T-helper 22 cell (primary cell): ENCODE results near the gene GH1.
"Not testable (repeated sequence)": the region's sequence is repeated elsewhere in the genome, so short reads cannot be mapped to it uniquely, and the experiment has no call there.

Source experiments
- DNase-seq: peaks from one replicate; pipeline ENCODE4 v3.0.0-alpha.2; 2020; ENCODE audit warnings: low read depth

The GH1 gene

DNA sequence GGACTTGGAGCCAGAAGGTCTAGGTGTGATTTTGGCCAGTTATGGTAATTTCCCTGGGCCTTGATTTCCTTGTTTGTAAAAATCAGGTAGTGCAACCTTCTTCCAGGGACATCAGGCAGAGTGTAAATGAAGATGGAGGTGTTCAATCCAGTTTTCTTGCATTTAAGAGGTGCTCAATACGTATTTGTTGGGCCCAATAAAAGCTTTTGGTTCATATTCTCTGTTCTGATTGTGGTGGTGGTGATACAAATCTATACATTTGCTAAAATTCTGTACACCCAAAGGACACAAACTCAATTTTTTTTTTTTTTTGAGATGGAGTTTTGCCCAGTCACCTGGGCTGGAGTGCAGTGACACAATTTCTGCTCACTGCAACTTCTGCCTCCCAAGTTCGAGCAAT is 7.5 kb upstream of the GH1 start:
- no peak for DNase-seq

GRCh38 chr17:63925615-63926014 is 7.0 kb upstream of the GH1 start:
- no peak for DNase-seq

DNA sequence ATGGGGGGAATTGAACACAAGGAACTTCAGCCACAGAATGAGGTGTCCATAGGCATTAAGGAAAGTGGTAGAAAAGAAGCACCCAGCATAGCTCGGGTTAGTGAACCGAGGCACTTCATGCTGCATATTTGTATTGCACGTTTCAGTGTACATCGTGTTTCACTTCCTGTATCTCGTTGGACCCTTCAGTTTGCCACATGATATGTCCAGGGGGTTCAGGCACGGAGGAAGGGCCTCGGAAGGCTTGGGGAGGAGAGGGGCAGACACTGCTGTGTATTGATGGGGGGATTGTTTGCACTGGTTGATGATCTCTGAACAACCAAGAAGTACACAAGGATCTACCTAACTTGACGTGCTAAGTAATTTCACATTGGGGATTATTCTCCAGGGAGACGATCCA is 3.8 kb upstream of the GH1 start:
- not testable (repeated sequence) for DNase-seq

DNA sequence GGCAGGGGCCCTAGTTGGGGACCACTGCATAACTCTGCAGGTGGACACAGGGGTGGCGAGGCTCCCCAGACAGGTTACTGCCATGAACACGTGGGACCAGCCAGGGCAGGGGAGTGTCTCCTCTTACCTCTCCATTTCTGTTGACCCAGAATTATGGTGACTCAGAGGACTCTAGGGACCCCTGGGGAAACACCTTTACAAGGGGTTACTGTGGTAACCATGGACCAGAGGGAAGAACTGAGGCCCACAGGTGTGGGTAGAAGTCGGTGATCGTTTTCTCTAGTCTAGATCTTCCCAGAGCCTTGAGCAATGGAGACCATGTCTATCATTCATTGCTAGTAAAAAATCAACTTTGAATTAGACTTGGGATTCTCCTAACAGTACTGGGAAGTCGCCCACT is 2.1 kb upstream of the GH1 start:
- not testable (repeated sequence) for DNase-seq

- not testable (repeated sequence) for DNase-seq
Observed at GRCh38 chr17:63920050-63920449, 1.4 kb upstream of the GH1 start.

- peak; percentile 35 for DNase-seq
Observed at GRCh38 chr17:63919311-63919723, 678 bp upstream of the GH1 start.

GRCh38 chr17:63918305-63918704 is 334 bp downstream of the GH1 start:
- no peak for DNase-seq

- no peak for DNase-seq
Observed at GRCh38 chr17:63917646-63918045, 993 bp downstream of the GH1 start.

DNA sequence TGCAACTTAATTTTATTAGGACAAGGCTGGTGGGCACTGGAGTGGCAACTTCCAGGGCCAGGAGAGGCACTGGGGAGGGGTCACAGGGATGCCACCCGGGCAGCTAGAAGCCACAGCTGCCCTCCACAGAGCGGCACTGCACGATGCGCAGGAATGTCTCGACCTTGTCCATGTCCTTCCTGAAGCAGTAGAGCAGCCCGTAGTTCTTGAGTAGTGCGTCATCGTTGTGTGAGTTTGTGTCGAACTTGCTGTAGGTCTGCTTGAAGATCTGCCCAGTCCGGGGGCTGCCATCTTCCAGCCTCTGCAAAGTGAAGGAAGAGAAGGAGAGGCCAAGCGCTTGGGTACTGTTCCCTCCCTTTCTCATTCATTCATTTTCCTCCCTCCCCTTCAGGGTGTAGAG is 1.4 kb downstream of the GH1 start:
- not testable (repeated sequence) for DNase-seq

GRCh38 chr17:63916566-63917185 is 2.0 kb downstream of the GH1 start:
- DNase-seq = no peak

DNA sequence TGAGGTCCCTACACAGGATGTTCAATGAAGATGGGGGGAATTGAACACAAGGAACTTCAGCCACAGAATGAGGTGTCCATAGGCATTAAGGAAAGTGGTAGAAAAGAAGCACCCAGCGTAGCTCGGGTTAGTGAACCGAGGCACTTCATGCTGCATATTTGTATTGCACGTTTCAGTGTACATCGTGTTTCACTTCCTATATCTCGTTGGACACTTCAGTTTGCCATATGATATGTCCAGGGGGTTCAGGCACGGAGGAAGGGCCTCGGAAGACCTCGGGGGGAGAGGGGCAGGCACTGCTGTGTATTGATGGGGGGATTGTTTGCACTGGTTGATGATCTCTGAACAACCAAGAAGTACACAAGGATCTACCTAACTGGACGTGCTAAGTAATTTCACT is 2.9 kb downstream of the GH1 start:
- DNase-seq = not testable (repeated sequence)

- DNase-seq = no peak
Observed at GRCh38 chr17:63914471-63914870, 4.2 kb downstream of the GH1 start.

- DNase-seq = peak; percentile 12
Observed at GRCh38 chr17:63911657-63912100, 7.0 kb downstream of the GH1 start.

- DNase-seq = no peak
Observed at GRCh38 chr17:63911041-63911635, 7.5 kb downstream of the GH1 start, which contains the start of gene CSHL1. Gene CSHL1 (minus strand): TSS chr17:63911258. CDS start chr17:63911196, 62 bp downstream.

- DNase-seq = no peak
Observed at GRCh38 chr17:63910096-63910495, 8.5 kb downstream of the GH1 start.

- DNase-seq = not testable (repeated sequence)
Observed at GRCh38 chr17:63909586-63909985, 9.1 kb downstream of the GH1 start.

GRCh38 chr17:63907161-63907778 is 11.4 kb downstream of the GH1 start:
- not testable (repeated sequence) for DNase-seq

DNA sequence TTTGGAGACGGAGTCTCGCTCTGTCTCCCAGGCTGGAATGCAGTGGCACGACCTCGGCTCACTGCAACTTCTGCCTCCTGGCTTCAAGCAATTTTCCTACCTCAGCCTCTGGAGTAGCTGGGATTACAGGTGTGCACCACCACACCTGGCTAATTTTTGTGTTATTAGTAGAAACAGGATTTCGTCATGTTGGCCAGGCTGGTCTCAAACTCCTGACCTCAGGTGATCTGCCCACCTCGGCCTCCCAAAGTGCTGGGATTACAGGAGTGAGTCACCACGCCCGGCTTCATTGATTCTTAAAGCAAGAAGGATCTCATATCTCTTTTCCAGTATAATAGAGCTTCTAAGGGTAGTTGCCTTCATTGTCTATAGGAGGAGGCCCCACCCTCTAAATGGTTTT is 13.8 kb downstream of the GH1 start:
- not testable (repeated sequence) for DNase-seq

- DNase-seq = not testable (repeated sequence)
Observed at GRCh38 chr17:63903787-63904201, 14.8 kb downstream of the GH1 start.

- not testable (repeated sequence) for DNase-seq
Observed at GRCh38 chr17:63901971-63902370, 16.7 kb downstream of the GH1 start.

GRCh38 chr17:63898899-63899798 is 19.5 kb downstream of the GH1 start:
- not testable (repeated sequence) for DNase-seq
